GM12878 (cell line): ENCODE measurements around the gene KIZ. TPM values are rescaled to one million over a fixed set of nuclear protein-coding genes. Genes with fewer than 3 reads are reported as not detected.

Source experiments
- ATAC-seq: fragments of 200-7000 bp; cut with Tn5 transposase; 3 replicates; pipeline ENCODE4 v1.9.1; 2020; ENCODE audit warnings: mild to moderate bottlenecking, moderate library complexity
- BruUV-seq: library from RNA; stranded (reverse); fragments of 400-500 nt; replicated peaks from 2 replicates; lab custom pipeline; 2021; lab: Mats Ljungman, UMichigan
- CTCF ChIA-PET: fragments of 300-600 bp; sonication (Branson Sonifier 250); formaldehyde crosslinking; extraction: SDS; loops from one replicate; lab custom pipeline; 2021; ENCODE audit warnings: inconsistent platforms; lab: Yijun Ruan, JAX
- POLR2A ChIA-PET: fragments of 350-600 bp; formaldehyde crosslinking; extraction: SDS; loops from one replicate; lab custom pipeline; 2021; ENCODE audit warnings: inconsistent platforms; lab: Charles Lee
- RAD21 ChIA-PET: fragments of 300-600 bp; sonication (Branson Sonifier 250); formaldehyde crosslinking; loops from one replicate; lab custom pipeline; 2023; ENCODE audit warnings: antibody characterized with exemption; ENCODE audit not compliant: unreplicated experiment; lab: Charles Lee
- SMC1A ChIA-PET: fragments of 300-600 bp; sonication (Branson Sonifier 250); formaldehyde crosslinking; loops from one replicate; lab custom pipeline; 2023; ENCODE audit not compliant: unreplicated experiment, uncharacterized antibody; lab: Charles Lee
- DNase-seq: peaks from one replicate; pipeline ENCODE4 v3.0.0-alpha.2; 2011; ENCODE audit warnings: low read depth, low spot score
- FAIRE-seq: peaks from 3 replicates; lab custom pipeline; 2011; peaks lifted over from hg19 to GRCh38; lab: Jason Lieb, UNC
- H2AFZ ChIP-seq: 2 replicates; pipeline ENCODE4 v1.6.0; 2011; ENCODE audit warnings: low read depth, low read length, control low read depth; ENCODE audit not compliant: control insufficient read depth
- H3K27ac ChIP-seq: 2 replicates; pipeline ENCODE4 v1.5.1; 2011; ENCODE audit warnings: control low read depth; ENCODE audit not compliant: control insufficient read depth, insufficient read depth
- H3K27me3 ChIP-seq, 2 experiments: replicated peaks in 1 of 2; 2 replicates each; pipeline versions ENCODE4 v1.6.0 to v1.6.1; 2011; ENCODE audit warnings: low read length in 1 of 2; ENCODE audit not compliant: control insufficient read depth in 2 of 2, insufficient read depth in 2 of 2
- H3K36me3 ChIP-seq, 2 experiments: 2 replicates each; pipeline ENCODE4 v1.5.1; 2011; ENCODE audit warnings: low read length in 1 of 2; ENCODE audit not compliant: control insufficient read depth in 2 of 2, insufficient read depth in 2 of 2
- H3K4me1 ChIP-seq: 2 replicates; pipeline ENCODE4 v1.6.1; 2011; ENCODE audit warnings: mild to moderate bottlenecking, low read length, moderate library complexity, mixed read lengths; ENCODE audit not compliant: control insufficient read depth, insufficient read depth
- H3K4me2 ChIP-seq: 2 replicates; pipeline ENCODE4 v1.6.0; 2011; ENCODE audit warnings: control low read depth; ENCODE audit not compliant: control insufficient read depth, insufficient read depth
- H3K4me3 ChIP-seq: fragments of 200-600 bp; sonication (generic); 2 replicates; pipeline ENCODE4 v1.5.1; 2016
- H3K79me2 ChIP-seq: 2 replicates; pipeline ENCODE4 v1.6.0; 2011; ENCODE audit warnings: low read length; ENCODE audit not compliant: control insufficient read depth, insufficient read depth
- H3K9ac ChIP-seq: 2 replicates; pipeline ENCODE4 v1.8.0; 2011; ENCODE audit warnings: low read length, control low read depth, mixed read lengths; ENCODE audit not compliant: control insufficient read depth, insufficient read depth
- H3K9me3 ChIP-seq: replicated peaks from 3 replicates; pipeline ENCODE4 v1.5.1; 2011; ENCODE audit warnings: mild to moderate bottlenecking, low read length; ENCODE audit not compliant: control insufficient read depth, insufficient read depth
- H4K20me1 ChIP-seq: 2 replicates; pipeline ENCODE4 v1.6.0; 2011; ENCODE audit not compliant: control insufficient read depth, insufficient read depth
- ATF3 ChIP-seq: IDR thresholded peaks from 2 replicates; pipeline ENCODE4 v1.6.1; 2011; ENCODE audit warnings: low read depth, mild to moderate bottlenecking, low read length, moderate library complexity, borderline replicate concordance; ENCODE audit errors: extremely low read depth
- BACH1 ChIP-seq: fragments of 450-650 bp; IDR thresholded peaks from 2 replicates; pipeline ENCODE4 v1.6.1; 2017; ENCODE audit warnings: mild to moderate bottlenecking, borderline replicate concordance
- CBX3 ChIP-seq: fragments of 200-600 bp; sonication (generic); IDR thresholded peaks from 2 replicates; pipeline ENCODE4 v1.6.1; 2016; ENCODE audit warnings: low read depth, borderline replicate concordance
- GABPA ChIP-seq: IDR thresholded peaks from 2 replicates; pipeline ENCODE4 v1.6.1; 2014; ENCODE audit warnings: antibody characterized with exemption, low read depth, mild to moderate bottlenecking, inconsistent platforms
- NR2C1 ChIP-seq: fragments of 450-650 bp; IDR thresholded peaks from 2 replicates; pipeline ENCODE4 v1.6.1; 2017; ENCODE audit warnings: antibody characterized with exemption, mild to moderate bottlenecking, moderate library complexity
- NR2F1 ChIP-seq: fragments of 450-650 bp; conservative IDR thresholded peaks from 2 replicates; pipeline ENCODE4 v1.6.1; 2017; ENCODE audit warnings: mild to moderate bottlenecking
- POLR2A ChIP-seq: IDR thresholded peaks from 2 replicates; pipeline ENCODE4 v1.6.1; 2011; ENCODE audit warnings: low read depth, mild to moderate bottlenecking, low read length
- RELA ChIP-seq: fragments of 450-650 bp; IDR thresholded peaks from 2 replicates; pipeline ENCODE4 v1.8.0; 2014; ENCODE audit warnings: borderline replicate concordance; ENCODE audit not compliant: partially characterized antibody
- SMAD5 ChIP-seq: IDR thresholded peaks from 2 replicates; pipeline ENCODE4 v1.6.1; 2016; ENCODE audit warnings: antibody characterized with exemption, low read depth
- ZBTB33 ChIP-seq: fragments of 450-650 bp; IDR thresholded peaks from 2 replicates; pipeline ENCODE4 v1.6.1; 2017; ENCODE audit warnings: mild to moderate bottlenecking
- WGBS: methylation state at CpG from one replicate; pipeline ENCODE4 v1.1.6; 2016; ENCODE audit warnings: low lambda C conversion rate; ENCODE audit not compliant: insufficient replicate concordance, insufficient coverage; ENCODE audit errors: missing lambda C conversion rate; 5-methylcytosine and 5-hydroxymethylcytosine counted together
- in situ Hi-C: fragments of 300-500 bp; cut with MboI; formaldehyde crosslinking; loops from 9 replicates; pipeline ENCODE4 v1.14.3; 2018; ENCODE audit warnings: mixed read lengths
- intact Hi-C: fragments of 100-400 bp; cut with micrococcal nuclease; formaldehyde crosslinking; loops from one replicate; pipeline ENCODE4 v1.14.2; 2022; ENCODE audit not compliant: unreplicated experiment
- polyA plus RNA-seq, 11 experiments: library from polyadenylated mRNA; depleted of rRNA in 4 of 11; unstranded in 6 of 11; stranded (reverse) in 5 of 11; fragments of >200 nt; fragmentation: Nextera tagmentation in 4 of 11; fragmentation: Illumina TruSeq in 1 of 11; extraction: Ambion mirVana in 4 of 11; extraction: Trizol in 1 of 11; gene quantifications; 1 replicate in 1 of 11; 2 replicates in 10 of 11; pipeline versions ENCODE4 v1.2.1 to v1.2.3, GENCODE V29; 2011 to 2016; ENCODE audit warnings: inconsistent platforms in 2 of 11, missing spikeins in 2 of 11, low read depth in 1 of 11
- total RNA-seq, 4 experiments: library from RNA; depleted of rRNA in 3 of 4; stranded (reverse); fragments of >200 nt in 3 of 4; fragmentation: Illumina TruSeq in 1 of 4; extraction: Trizol in 1 of 4; gene quantifications; 2 replicates each; pipeline versions ENCODE4 v1.2.1 to v1.2.3, GENCODE V29; 2013 to 2021

KIZ gene
- total and polyA plus RNA-seq, 10 of the 15 experiments (the other 5 are each of a cell fraction or from before 2014, with no cell fraction given), result 2.7 to 11.0 (median 7.3) TPM

GRCh38 chr20:21089391-21089790, 36.5 kb upstream of the KIZ start:
- POLR2A ChIA-PET, result no interaction called here
- H3K27me3 ChIP-seq, result peaks cover 4 to 5% of the 10 kb centered on the region in 2 experiments; a peak in 2 of 4 replicates
- ATAC-seq (no peak), FAIRE-seq (no peak), DNase-seq (no peak)
- no peaks in the 10 kb centered on the region for H3K36me3 ChIP-seq
- H3K4me2 ChIP-seq, result no peak overlapping the region
- H3K27ac ChIP-seq, result no peak overlapping the region
- H3K79me2 ChIP-seq, result no peaks in the 10 kb centered on the region
- no peak overlapping the region for H2AFZ ChIP-seq
- no peaks in the 10 kb centered on the region for H3K4me1 ChIP-seq
- TF ChIP-seq CBX3 (no peak), SMAD5 (no peak), POLR2A (no peak), RELA (no peak), GABPA (no peak), ZBTB33 (no peak), BACH1 (no peak), ATF3 (no peak), NR2C1 (no peak), NR2F1 (no peak)
- SMC1A ChIA-PET, result no interaction called here
- in situ Hi-C loops (no loop called here), intact Hi-C loops (no loop called here)
- 42% methylated on average over 8 of the region's 8 CpGs for WGBS
- CTCF ChIA-PET, result interaction anchor here (0.6 kb wide), 1 partner anchor 131 kb away, joined by 3 read pairs; no protein-coding TSS in a partner anchor
- H3K4me3 ChIP-seq, result no peak overlapping the region
- H4K20me1 ChIP-seq, result no peaks in the 10 kb centered on the region
- no peak overlapping the region for H3K9ac ChIP-seq
- no peaks in the 10 kb centered on the region for H3K9me3 ChIP-seq
- RAD21 ChIA-PET, result no interaction called here
- BruUV-seq, result no TSS peak
